ENCODE data around the gene INSC.

The INSC gene

DNA sequence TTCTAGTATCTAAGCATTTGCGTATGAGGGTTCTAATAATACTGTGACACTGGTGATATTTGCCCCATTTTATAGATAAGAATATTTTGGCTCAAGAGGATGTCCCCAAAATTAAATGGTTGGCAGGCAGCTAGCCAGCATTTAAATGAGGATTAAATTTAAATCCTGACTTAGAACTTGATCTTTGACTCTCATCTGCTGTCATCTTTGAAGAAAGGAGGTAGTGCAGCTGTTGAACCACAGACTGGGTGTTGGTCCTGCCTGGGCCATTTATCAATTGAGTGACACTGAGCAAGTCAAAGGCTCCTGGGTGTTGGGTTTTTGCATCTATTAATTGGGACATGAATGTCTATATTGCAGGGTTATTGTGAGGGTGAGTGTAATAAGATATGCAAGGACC is 112.3 kb downstream of the INSC start:
- FAIRE-seq, result no peak

DNA sequence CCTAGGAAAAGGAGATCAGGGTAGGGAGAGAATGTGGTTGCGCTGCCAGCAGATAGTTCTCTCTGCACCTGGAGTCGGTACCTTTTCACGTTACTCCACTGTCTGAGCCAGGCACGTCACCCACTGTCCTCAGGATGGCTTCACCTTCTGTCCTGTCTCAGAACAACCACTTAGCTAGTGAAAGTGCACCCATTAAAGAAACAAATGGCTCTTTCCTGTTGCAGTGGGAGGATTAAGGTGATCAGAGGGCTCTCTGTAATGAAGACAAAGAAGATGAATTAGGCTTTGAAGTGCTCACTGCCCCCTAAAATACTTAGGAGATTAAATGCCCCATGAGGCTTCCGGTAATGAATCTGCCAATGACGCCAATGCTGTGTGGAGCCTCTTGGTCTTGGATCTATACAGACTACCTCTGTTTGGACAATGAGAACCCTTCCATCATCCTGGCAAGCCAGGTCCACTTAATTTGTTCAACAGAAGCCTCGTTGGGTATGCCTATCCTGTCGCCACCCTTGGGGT is 113.7 kb downstream of the INSC start:
- no peak for FAIRE-seq

- FAIRE-seq, result no peak
Measured at GRCh38 chr11:15229069-15229468, 114.3 kb downstream of the INSC start.

GRCh38 chr11:15232496-15232895 is 117.8 kb downstream of the INSC start:
- FAIRE-seq, result no peak

GRCh38 chr11:15233371-15234165 is 118.8 kb downstream of the INSC start:
- FAIRE-seq, result no peak

DNA sequence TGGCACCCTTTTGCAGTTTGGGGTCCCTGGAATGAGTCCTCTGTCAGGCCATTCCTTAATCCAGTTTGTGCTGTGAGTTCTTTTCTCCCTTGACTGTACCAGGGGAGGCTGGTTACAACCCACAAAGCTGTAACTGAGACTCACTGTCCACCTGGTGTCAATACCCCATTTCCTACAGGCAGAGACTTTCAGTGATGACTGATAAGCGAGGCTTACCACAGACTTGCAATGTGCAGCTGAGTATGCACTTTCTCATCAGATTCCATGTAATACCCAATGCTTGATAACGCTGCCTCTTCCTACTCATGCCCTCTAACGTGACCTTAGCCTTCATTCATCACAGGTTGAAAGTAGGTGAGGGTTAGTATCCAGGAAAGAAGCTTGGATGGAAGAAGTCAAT is 120.1 kb downstream of the INSC start:
- no peak for FAIRE-seq

DNA sequence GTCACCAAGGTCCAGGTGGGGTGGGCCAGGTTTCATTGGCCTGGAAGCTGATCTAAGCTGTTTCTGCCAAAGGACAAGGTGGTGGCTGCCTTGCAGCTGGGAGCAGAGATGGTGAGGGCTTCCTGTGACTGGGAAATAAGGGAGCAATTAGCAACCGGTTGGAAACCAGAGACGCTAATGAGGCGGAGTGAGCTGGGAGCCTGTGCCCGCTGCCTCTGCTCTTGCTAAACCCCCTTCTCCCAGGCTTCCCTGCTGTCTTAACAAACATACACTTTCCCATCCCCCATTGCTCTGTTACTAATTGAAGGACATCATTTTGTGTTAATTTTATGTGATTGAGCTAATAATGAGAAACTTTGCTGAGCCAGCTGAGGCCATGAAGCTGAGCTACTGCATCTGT is 121.8 kb downstream of the INSC start:
- FAIRE-seq, result no peak

DNA sequence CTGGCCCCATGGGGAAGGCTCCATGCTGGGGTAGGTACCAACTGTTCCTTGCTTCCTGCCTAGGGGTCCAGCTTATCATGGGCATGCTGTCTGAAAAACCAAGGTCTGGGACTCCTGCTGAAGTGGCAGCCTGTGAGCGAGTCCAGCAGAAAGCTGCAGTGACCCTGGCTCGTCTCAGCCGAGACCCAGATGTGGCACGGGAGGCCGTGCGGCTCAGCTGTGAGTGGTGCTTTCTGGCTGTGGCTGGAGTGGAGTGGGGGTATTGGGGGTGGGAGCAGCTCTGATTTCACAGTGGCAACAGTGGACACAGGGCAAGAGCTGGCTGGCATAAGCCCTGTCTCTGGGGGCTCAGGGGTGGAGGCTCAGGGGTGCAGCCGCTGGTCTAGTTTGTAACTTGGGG is 124.1 kb downstream of the INSC start:
- no peak for FAIRE-seq

DNA sequence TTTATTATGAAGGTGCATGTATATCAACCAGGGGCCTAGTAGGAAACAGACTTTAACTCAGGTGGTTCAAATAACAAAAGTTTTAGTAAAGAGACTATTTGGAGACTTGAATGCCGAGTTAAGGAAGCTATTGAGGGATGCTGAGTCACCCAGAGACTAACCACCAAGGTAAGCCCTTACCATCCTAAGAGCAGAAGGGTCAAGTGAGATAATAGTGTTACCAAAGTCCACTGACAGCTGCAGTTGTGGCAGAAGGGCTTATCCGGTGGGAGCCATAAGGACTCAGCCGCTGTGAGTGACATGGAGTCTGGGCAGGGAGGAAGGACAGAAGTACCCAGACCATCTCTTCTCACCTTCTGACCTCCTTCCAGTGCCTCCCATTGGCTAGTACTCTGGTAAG is 134.0 kb downstream of the INSC start:
- FAIRE-seq, result no peak

DNA sequence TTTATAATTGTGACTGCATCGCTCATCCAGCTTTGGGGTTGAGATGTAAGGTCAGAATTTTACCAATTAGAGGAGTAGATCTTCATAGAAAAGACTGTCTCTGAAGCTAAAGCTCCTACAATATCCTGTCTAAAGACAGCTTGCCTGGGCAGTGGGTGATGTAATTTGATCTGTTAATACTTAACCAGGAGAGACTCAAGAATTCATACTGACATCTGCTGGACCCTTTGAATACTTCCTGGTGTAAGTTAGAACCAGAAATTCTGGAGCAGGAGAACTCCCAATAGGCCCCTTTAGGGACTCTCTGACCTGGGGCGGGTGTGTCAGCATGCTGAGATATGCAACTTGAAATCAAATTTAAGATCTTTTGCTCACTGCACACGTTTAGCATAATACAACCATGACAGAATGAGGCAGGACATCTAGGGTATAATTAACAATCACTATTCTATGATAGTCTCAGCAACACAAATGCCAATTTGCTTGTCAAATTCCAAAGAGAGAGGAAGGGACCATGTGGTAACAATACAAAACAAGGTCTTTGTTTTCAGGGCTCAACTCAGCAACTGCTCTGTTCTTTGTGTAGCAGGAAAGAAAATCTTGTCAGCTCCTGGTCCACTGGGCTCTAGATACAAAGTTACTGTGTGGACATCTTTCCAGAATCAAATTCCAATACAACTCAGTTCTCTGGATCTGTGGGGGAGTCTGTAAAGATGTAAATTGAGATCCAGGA is 143.9 kb downstream of the INSC start:
- no peak for FAIRE-seq

DNA sequence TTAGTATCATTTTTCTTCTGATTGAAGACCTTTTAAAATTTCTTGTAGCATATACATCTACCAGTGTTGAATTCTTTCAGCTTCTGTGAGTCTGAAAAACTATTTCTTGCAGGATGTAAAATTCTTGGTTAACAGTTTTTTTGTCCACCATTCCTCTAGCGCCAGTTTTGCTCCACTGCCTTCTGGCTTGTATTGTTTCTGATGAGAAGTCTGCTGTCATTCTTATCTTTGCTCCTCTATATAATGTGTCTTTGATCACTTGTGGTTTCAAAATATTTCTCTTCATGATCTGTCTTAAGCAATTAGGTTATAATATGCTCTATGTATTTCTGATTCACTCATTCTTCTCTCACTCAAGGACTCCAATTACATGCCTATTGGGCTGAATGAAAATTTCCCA is 152.3 kb downstream of the INSC start:
- no peak for FAIRE-seq

DNA sequence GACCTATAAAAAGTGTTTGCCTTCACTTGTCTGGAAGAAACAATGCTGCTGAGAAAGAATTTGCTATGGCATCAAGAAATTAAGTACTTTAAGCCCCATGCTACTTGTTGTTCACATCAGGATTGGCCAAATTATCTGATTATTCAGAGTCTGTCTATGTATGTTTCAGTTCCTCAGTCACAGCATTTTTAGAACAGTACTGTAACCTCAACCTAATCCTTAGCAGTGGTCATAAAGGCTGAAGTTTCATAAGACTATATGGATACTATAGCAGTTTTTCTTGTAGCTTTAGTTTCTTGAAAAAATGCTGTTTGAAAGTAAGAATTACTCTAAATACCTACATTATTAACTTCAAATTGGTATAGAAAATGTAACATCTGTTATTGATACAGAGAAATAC is 153.9 kb downstream of the INSC start:
- FAIRE-seq, result no peak

- no peak for FAIRE-seq
Measured at GRCh38 chr11:15275141-15275540, 160.4 kb downstream of the INSC start.

DNA sequence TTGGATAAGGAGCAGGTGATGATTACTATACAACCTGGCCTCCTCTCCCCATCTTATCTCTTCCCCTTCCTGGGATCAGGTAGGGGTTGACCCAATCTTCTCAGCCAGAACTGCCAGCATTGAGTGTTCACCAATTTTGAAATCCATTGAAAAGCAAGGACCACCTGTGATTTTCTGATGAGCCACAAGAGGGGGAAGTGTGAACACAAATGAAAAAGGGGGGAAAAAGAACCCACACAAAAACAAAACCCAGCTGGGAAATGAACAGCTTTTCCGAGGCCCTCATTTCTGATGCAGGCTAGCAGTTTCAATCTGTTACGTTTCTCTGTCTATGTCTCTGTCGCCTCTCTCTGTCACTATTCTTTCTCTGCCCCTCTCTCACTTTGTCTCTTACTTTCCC is 161.9 kb downstream of the INSC start:
- no peak for FAIRE-seq

DNA sequence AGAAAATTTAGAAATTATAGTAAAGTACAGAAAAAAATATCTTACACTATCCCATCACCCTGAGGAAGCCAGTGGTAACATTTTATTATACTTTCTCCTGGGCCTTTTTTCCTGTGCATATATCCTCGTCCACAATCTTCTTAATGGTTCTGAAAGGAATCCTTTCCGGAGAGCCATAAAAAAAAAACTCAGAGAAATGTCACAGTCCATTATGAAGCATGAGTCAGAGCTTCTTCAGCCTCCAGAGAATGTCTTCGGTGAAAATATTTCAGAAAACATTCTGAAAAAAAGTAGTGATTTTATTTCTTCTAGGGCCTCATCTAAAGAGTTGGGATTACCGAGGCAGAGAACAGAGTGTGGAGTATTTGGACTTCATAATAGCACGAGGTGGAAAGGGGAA is 163.4 kb downstream of the INSC start:
- no peak for FAIRE-seq

DNA sequence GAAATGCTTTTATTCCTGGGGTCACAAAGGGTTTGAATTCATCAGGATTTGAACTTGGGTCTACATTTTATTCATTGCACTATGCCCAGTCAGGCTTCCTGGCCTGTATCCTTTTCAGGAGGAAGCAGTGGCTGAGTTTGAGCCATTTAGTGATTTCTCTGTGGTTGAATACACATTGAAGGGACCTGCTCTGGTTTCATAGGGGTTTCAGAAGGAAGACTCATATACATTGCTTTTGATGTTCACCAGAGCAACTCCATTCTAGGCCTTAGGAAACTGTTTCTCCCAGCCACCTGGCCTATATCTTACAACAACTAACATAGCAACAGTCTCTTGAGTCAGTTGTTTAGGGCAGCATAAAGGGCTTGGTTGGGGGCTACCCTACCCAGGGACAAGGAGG is 165.7 kb downstream of the INSC start:
- no peak for FAIRE-seq

GRCh38 chr11:15282754-15283153 is 168.0 kb downstream of the INSC start:
- no peak for FAIRE-seq

DNA sequence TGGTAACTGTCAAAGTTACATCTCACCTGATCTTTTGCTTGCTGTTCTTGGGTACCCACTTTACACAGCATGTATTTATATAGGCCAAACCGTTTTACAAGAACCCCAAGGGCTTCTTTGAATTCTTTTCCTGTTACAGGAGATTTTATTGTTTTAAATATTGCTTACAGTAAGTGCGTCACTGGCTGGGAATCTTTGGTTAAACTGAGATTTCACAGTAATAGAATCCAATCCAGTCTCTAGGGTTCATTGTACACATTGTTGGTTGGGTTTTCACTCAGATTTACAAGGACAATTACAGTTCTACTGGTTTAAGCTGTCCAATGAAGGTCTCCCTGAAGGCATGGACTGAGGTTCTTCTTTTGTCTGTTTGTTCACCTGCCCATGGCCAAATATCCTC is 171.7 kb downstream of the INSC start:
- no peak for FAIRE-seq

DNA sequence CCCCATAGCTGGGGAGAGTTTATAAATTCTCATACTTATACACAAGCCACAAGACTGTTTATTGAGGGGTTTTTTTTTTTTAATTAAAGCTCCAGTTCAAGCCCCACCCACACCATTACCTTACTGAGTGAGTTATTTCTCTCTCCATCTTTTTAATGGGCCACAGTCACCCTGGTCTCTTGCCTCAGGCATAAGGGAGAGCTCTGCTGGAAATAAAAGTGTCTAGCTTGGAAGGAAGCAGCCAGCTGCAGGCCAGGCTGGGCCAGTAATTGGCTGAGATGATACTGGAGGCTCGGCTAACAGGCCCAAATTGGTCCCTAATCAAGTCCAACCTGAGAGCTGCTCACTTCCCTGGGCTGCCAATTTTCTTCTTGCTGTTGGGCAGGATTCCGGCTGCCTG is 174.1 kb downstream of the INSC start:
- no peak for FAIRE-seq

GRCh38 chr11:15289723-15290122 is 175.0 kb downstream of the INSC start:
- no peak for FAIRE-seq

DNA sequence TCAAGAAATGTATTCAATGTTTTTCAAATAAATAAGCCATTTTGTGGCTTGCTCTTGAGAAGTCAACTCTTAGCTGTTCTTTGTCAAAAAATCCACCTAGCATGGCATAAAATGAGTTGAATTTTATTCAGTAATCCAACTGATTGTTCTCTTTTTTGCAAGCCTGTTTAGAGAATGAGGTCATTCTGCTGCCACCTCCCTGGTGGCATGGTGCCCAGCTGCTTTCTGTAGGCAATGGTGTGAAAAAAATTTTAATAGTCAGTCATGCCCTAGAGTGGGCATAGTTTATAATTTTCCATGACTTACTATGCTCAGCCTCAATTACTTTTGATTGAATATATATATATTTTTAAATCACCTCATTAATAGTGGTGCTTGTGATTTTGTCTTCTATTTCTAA is 177.2 kb downstream of the INSC start:
- FAIRE-seq, result no peak

DNA sequence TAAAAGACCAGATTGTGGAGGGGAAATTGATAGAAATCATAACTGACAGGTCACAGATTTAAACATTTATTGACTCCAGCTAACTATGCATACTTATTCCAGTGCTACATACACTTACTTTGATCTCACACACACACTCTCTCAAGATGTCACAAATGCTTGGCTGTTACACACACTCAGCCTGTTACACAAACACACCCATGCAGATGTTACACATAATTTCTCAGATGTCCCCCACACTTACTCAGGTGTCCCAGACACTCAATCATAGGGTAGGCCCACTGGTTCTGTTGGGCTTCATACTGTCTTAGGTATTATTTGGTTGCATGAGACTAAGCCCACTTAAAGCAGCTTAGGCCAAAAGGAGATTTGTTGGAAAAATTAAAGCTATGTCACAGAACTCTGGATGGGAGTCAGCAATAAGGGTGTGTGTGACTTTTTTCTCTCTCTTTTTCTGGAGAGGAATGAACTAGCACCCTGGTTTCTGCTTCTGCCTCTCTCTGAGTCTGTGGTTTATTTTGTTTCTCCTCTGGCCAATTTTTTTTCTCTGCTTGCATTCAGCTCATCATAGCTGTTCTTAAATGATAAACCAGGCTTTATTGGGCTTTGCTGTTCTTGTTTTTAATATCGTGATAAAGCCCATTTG is 179.4 kb downstream of the INSC start:
- FAIRE-seq, result no peak

GRCh38 chr11:15295695-15296094 is 181.0 kb downstream of the INSC start:
- FAIRE-seq, result no peak
